Measurements from ENCODE around the gene DPH5. TPM values are rescaled to one million over a fixed set of nuclear protein-coding genes. Genes with fewer than 3 reads are reported as not detected.
A peak's percentile ranks its signal among the peaks of the same experiment; 100 is the strongest.

DPH5 gene
- total RNA-seq, 4 donors from 2014 or later: 8.1 to 22.2 (median 16.4) TPM

DNA sequence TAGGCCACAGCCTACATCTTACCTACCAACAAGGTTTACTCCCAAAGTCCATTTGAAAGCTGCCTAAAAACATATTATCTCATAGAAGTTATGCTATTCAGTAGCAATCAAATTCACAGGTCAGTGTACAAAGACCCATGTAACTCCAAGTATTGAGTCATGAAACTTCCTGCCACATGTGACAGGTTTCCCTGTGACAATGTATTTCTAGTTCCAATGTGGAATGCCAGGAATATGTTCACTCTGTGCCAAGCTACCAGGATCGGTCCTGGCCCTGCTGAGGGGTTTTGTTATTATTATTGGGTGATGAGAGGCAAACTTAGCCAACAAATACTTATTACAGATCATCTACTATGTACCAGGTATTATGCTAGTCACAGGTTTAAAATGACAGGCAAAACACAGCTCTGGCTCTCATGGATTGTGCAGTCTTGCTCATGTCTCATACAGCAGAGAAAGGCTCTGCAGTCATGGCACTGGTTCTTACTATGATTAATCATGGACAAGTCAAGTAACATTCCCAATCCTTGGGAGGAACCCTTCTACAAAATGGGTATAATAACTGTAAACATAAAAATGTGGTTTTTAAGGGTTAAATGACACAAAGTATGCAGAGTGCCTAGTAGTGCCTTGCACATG is 22.5 kb downstream of the DPH5 start:
- no peaks in the 10 kb centered on the region for H3K9me3 ChIP-seq
- peaks cover 0 to 38% (median 0%) of the 10 kb centered on the region in 3 donors for H3K36me3 ChIP-seq
- WGBS, 2 donors: 20 to 67% methylated on average over 1 of the region's 1 CpG
- peaks cover 10 to 31% (median 24%) of the 10 kb centered on the region in 3 donors for H3K4me1 ChIP-seq
- intact Hi-C loops (cut with DNase I): no loop called here
- H3K27me3 ChIP-seq: no peaks in the 10 kb centered on the region
- H3K4me3 ChIP-seq: no peak overlapping the region
- H3K27ac ChIP-seq: peak overlapping the region in 2 of 4 donors; percentile 36 to 68
- DNase-seq: no peak
- TF ChIP-seq POLR2A (IDR thresholded peaks at IDR 0.05): no peak

DNA sequence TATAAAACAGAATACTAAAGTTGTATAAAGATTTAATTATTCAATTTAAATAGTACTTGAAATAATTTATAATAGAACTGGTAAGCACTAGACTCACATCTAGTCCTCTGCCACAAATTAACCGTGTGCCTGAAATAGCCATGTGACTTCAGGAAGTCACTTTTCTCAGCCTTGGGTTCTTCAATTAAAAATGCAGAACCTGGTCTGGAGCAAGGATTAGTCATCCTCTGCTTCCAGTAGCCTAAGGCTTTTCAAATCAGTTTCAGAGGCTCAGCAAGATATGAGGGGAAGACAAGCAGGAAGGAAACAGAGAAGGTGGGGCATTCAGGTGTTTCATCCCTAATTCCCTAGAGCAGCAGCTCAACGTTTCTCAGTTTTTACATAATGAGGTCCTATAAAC is 23.0 kb downstream of the DPH5 start:
- Histone ChIP-seq H3K4me3 (no peak overlapping the region), H3K36me3 (peaks cover 0 to 40% (median 0%) of the 10 kb centered on the region in 3 donors), H3K27me3 (no peaks in the 10 kb centered on the region), H3K9me3 (no peaks in the 10 kb centered on the region), H3K4me1 (peaks cover 10 to 31% (median 24%) of the 10 kb centered on the region in 3 donors), H3K27ac (peak overlapping the region in 2 of 4 donors; percentile 36 to 68)
- TF ChIP-seq, protein P1, sequence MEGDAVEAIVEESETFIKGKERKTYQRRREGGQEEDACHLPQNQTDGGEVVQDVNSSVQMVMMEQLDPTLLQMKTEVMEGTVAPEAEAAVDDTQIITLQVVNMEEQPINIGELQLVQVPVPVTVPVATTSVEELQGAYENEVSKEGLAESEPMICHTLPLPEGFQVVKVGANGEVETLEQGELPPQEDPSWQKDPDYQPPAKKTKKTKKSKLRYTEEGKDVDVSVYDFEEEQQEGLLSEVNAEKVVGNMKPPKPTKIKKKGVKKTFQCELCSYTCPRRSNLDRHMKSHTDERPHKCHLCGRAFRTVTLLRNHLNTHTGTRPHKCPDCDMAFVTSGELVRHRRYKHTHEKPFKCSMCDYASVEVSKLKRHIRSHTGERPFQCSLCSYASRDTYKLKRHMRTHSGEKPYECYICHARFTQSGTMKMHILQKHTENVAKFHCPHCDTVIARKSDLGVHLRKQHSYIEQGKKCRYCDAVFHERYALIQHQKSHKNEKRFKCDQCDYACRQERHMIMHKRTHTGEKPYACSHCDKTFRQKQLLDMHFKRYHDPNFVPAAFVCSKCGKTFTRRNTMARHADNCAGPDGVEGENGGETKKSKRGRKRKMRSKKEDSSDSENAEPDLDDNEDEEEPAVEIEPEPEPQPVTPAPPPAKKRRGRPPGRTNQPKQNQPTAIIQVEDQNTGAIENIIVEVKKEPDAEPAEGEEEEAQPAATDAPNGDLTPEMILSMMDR (IDR thresholded peaks at IDR 0.05): no peak
- TF ChIP-seq POLR2A (IDR thresholded peaks at IDR 0.05): no peak
- intact Hi-C loops (cut with DNase I): no loop called here
- no peak for DNase-seq
- 11 to 27% methylated on average over 2 of the region's 2 CpGs for WGBS, 2 donors

DNA sequence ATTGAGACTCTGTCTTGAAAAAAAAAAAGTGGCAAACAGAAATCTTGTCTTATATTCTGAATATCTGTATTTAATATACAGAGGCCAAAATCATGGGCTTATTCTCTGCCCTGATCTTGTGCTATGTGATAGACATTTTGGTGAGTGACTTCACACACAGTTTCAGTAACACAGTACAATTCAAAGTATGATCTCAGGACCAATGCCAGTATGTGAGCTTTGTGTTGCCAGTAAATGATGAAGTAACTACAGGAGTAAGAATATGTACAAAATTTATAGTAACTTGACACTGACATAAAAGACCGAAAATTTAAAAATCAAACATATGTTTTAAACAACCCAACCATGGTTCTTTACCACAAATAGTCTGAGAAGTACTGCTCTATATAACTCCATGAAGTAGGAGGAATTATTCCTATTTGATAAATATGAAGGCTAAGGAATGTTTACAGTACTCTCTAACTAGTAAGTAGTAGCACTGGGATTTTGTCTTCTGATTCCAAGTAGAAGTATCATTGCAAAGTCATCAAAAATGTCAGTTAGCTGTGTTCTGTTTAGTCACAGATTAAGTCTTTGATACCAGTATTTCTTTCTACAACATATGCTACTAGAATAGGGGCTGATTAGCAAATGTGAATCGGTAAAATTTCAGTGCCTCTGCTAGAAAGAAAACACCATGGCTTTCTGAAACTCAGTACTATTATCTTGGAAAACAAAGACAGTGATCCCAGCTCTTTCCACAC is 25.3 kb downstream of the DPH5 start:
- H3K4me1 ChIP-seq: peaks cover 10 to 31% (median 24%) of the 10 kb centered on the region in 3 donors
- 84 to 86% methylated on average over 2 of the region's 2 CpGs for WGBS, 2 donors
- H3K9me3 ChIP-seq: no peaks in the 10 kb centered on the region
- no peak for TF ChIP-seq POLR2A (IDR thresholded peaks at IDR 0.05)
- TF ChIP-seq, protein P1 (IDR thresholded peaks at IDR 0.05): no peak
- no peak overlapping the region for H3K27ac ChIP-seq
- no peaks in the 10 kb centered on the region for H3K27me3 ChIP-seq
- DNase-seq: no peak
- H3K36me3 ChIP-seq: peaks cover 0 to 34% (median 0%) of the 10 kb centered on the region in 3 donors
- intact Hi-C loops (cut with DNase I): no loop called here
- no peak overlapping the region for H3K4me3 ChIP-seq

DNA sequence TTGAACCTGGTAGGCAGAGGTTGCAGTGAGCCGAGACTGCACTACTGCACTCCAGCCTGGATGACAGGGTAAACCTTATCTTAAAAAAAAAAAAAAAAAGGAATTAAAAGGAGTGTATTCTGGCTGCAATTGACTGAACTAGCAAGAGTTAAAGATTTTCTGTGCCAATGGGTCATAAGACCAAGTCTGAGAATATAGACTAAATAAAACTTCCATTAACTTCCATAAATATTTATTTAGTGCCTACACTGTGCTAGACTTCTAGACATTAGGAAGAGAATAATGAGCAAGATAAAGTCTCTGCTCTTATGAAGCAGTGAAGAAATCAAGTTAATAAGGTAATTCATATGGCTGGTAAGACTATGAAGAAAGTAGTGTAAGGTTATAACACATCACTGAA is 27.2 kb downstream of the DPH5 start:
- Histone ChIP-seq H3K4me1 (peaks cover 6 to 16% (median 11%) of the 10 kb centered on the region in 3 donors), H3K27ac (no peak overlapping the region), H3K27me3 (no peaks in the 10 kb centered on the region), H3K36me3 (peaks cover 0 to 39% (median 0%) of the 10 kb centered on the region in 3 donors), H3K4me3 (no peak overlapping the region), H3K9me3 (no peaks in the 10 kb centered on the region)
- intact Hi-C loops (cut with DNase I): no loop called here
- TF ChIP-seq POLR2A (IDR thresholded peaks at IDR 0.05): no peak
- TF ChIP-seq, protein P1 (IDR thresholded peaks at IDR 0.05): no peak
- no peak for DNase-seq
- WGBS, 2 donors: 100% methylated on average over 1 of the region's 1 CpG

DNA sequence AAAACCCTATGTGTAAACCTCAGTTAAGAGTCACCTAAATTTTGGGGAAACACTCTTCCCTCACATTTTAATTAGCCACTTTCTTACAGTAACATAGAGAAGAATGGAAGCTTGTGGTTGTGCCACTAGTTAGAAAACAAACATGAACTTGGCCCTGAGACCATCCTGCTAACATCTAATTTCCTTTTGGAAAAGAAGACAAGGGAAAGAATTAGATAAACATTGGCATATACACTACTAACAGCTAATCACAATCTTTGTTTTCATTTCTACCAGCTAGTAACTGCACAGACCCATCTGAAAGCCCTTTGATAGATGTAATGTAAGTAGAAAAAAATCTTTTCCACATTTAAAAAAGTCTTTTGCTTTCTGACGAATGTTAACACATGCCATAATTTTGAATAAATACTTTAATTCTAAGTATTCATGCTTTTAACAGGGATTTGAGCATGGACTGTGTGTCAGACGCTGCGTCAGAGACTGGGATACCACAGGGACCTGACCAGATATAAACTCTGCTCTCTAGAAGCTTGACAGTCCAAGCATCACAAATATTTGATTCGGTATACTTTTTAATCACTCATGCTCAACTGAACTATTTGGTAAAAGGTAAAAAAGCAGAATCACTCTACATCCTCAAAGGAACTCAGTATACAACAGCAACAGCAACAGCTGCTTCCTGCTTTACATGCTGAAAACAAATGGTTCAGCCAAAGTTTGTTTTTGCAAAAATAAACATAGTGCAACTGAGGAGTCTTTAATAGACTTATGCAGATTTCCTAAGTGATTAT is 30.2 kb downstream of the DPH5 start:
- 51 to 60% methylated on average over 4 of the region's 4 CpGs for WGBS, 2 donors

More for the DNA sequence above, 30.2 kb downstream of the DPH5 start:
- H3K27me3 ChIP-seq: no peaks in the 10 kb centered on the region
- no peaks in the 10 kb centered on the region for H3K9me3 ChIP-seq
- H3K27ac ChIP-seq: peak overlapping the region; percentile 5 to 44 (median 29)
- intact Hi-C loops (cut with DNase I): no loop called here
- peaks cover 0 to 39% (median 0%) of the 10 kb centered on the region in 3 donors for H3K36me3 ChIP-seq
- TF ChIP-seq, protein P1 (IDR thresholded peaks at IDR 0.05): no peak
- TF ChIP-seq POLR2A (IDR thresholded peaks at IDR 0.05): no peak
- H3K4me1 ChIP-seq: no peaks in the 10 kb centered on the region
- no peak overlapping the region for H3K4me3 ChIP-seq
- DNase-seq: no peak
